GM19468 (cell line): ENCODE data around the gene LEMD1.

ENCODE experiments used
- ATAC-seq: cut with Tn5 transposase; IDR thresholded peaks from one replicate; pipeline ENCODE4 v1.9.1; 2021; ENCODE audit warnings: mild to moderate bottlenecking, moderate library complexity, moderate number of reproducible peaks; ENCODE audit not compliant: unreplicated experiment; ENCODE audit errors: extremely low read depth

The LEMD1 gene

DNA sequence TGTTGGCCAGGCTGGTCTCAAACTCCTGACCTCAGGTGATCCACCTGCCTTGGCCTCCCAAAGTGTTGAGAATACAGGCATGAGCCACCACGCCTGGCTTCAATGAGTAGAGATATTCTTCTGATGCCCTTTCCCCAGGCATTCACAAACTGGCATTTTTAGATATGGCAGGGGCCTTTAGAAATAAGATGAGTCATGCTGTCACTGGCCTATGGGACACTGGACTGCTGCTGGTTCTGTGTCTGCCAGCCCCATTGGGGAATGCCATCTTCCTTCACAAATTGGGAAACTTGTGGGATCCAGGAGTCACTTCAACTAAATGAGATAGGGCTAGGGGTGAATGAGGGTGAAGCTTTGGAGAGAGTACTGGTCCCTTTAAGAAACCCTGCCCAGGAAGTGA is 81.2 kb downstream of the LEMD1 start:
- no peak for ATAC-seq

DNA sequence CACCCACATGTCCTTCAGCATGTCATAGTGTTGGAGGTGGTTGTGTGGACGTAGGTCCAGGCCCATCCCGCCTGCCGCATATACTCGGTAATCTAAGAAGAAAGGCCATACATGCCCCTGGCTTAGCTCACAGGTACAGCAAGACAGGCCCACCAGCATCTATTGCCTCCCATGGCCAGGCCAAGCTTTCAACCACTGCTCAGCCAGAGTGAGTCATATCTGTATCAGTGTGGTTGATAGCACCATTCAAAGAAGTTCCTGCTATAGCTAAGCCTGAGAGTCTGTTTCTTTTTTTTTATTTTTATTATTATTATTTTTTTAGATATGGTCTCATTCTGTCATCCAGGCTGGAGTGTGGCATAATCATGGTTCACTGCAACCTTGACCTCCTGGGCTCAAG is 82.1 kb downstream of the LEMD1 start:
- ATAC-seq: no peak

DNA sequence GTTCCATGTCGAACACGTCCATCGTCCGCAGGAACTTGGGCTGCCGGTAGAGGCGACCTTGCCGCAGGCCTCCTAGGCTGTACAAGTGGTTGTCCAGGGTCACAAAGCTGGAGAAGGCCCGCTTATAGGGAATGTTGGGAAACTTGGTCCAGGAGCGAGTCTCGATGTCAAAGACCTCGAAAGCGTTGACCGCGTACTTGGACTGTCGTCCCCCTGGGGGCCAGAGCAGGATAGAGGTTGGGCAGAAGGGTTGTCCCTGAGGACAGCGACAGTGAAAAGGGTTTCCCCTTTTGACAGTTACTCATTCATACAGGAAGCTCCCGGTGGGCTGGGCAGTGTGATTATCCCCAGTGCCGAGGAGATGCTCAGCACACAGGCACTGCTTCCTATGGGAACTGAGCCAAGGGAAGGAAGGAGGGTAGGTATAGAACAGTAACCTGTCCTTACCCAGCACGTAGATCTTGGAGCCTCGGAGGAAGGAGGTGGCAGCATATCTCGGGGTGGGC is 82.6 kb downstream of the LEMD1 start:
- ATAC-seq: no peak

DNA sequence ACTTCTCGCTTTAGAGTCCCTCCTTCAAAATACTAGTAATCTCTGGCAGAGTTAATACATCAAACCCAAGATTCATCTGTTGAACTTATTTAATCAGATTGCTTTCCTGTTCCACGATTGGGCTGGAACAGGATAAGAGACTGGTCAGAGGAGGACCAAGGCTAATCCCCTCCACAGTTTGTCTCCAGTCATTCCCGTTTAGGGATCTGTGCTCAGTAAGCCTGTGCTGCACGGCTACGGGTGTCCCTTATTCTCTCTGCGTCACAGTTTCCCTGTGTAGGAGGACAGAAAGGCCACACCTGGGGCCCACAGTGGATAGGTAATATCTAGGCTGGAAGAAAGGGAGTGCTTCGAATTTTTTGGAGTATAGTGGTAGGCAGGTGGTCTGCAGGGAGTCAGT is 83.8 kb downstream of the LEMD1 start:
- no peak for ATAC-seq

DNA sequence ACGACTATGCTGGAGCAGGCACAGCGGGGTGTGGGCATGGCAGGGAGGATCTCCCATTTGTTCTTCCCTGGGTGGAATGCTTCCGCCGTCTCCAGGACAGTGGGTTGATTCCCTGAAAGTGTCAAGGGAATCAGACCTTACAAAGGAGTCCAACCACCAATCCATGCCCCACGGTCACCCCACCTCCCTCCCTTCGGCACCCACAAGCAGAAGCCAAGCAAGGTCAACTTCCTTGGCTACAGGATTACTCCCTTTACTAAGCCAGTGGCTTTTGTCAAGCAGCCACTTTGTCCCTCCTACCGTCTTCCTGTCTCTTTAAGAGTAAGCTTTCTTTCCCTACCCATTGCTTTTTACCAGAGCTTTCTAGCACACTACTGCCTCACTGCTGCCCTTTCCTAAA is 84.4 kb downstream of the LEMD1 start:
- ATAC-seq: no peak

- ATAC-seq: no peak
These were observed 86.2 kb downstream of the LEMD1 start for GRCh38 chr1:205335692-205336091.

GRCh38 chr1:205332015-205332791 is 89.7 kb downstream of the LEMD1 start:
- ATAC-seq: no peak
